ENCODE measurements around the gene C2orf92. TPM values are rescaled to one million over a fixed set of nuclear protein-coding genes. Genes with fewer than 3 reads are reported as not detected.
A peak's percentile ranks its signal among the peaks of the same experiment; 100 is the strongest.
"Not testable (repeated sequence)": the region's sequence is repeated elsewhere in the genome, so short reads cannot be mapped to it uniquely, and the experiment has no call there.

The C2orf92 gene
- total RNA-seq (2014; rRNA removed; shearing (Covaris generic); ENCODE audit: low replicate concordance) = 5.2 and 5.9 TPM in 2 replicates

GRCh38 chr2:97669448-97669847 lies at the start of gene C2orf92:
Gene C2orf92, plus strand, starts transcription at chr2:97669713. Its CDS starts 76 bp downstream, at chr2:97669789.
- Histone ChIP-seq H3K9ac (ENCODE audit: low read length) (no peak within 1 kb of the TSS), H3K27ac (ENCODE audit: low read length) (no peak within 1 kb of the TSS), H3K36me3 (ENCODE audit: insufficient read depth, low read length) (no peaks in the 10 kb centered on the region), H4K20me1 (ENCODE audit: insufficient read depth, low read depth, low read length) (no peaks in the 10 kb centered on the region), H3K27me3 (ENCODE audit: low read length) (no peaks in the 10 kb centered on the region), H3K9me2 (replicated peaks; ENCODE audit: insufficient read depth, low read length) (no peaks in the 10 kb centered on the region), H3K4me3 (ENCODE audit: low read length) (no peak within 1 kb of the TSS), H2AFZ (ENCODE audit: low read length) (no peak within 1 kb of the TSS), H3K9me3 (ENCODE audit: low read length) (no peaks in the 10 kb centered on the region), H3K4me2 (ENCODE audit: low read depth, low read length, poor library complexity, severe bottlenecking) (no peak within 1 kb of the TSS), H3K79me2 (ENCODE audit: low read length) (no peaks in the 10 kb centered on the region), H3K4me1 (ENCODE audit: low read length) (peaks cover 9% of the 10 kb centered on the region)
- DNase-seq = no peak

GRCh38 chr2:97620492-97620891 lies 49.0 kb upstream of the C2orf92 start:
- H3K4me1 ChIP-seq (ENCODE audit: low read length); DNase-seq; H3K9ac ChIP-seq (ENCODE audit: low read length); H3K27me3 ChIP-seq (ENCODE audit: low read length); H3K4me2 ChIP-seq (ENCODE audit: low read depth, low read length, poor library complexity, severe bottlenecking); H3K9me3 ChIP-seq (ENCODE audit: low read length); H3K9me2 ChIP-seq (replicated peaks; ENCODE audit: insufficient read depth, low read length); H3K4me3 ChIP-seq (ENCODE audit: low read length); H3K27ac ChIP-seq (ENCODE audit: low read length); H3K36me3 ChIP-seq (ENCODE audit: insufficient read depth, low read length); H4K20me1 ChIP-seq (ENCODE audit: insufficient read depth, low read depth, low read length); H3K79me2 ChIP-seq (ENCODE audit: low read length); H2AFZ ChIP-seq (ENCODE audit: low read length): not testable (repeated sequence)

- DNase-seq; H3K9me3 ChIP-seq (ENCODE audit: low read length); H3K4me3 ChIP-seq (ENCODE audit: low read length); H3K4me1 ChIP-seq (ENCODE audit: low read length); H3K9ac ChIP-seq (ENCODE audit: low read length); H3K36me3 ChIP-seq (ENCODE audit: insufficient read depth, low read length); H3K4me2 ChIP-seq (ENCODE audit: low read depth, low read length, poor library complexity, severe bottlenecking); H3K27ac ChIP-seq (ENCODE audit: low read length); H2AFZ ChIP-seq (ENCODE audit: low read length); H3K9me2 ChIP-seq (replicated peaks; ENCODE audit: insufficient read depth, low read length); H3K79me2 ChIP-seq (ENCODE audit: low read length); H3K27me3 ChIP-seq (ENCODE audit: low read length); H4K20me1 ChIP-seq (ENCODE audit: insufficient read depth, low read depth, low read length): not testable (repeated sequence)
These were observed 46.5 kb upstream of the C2orf92 start for GRCh38 chr2:97622976-97623375.

GRCh38 chr2:97625354-97626048 lies 44.0 kb upstream of the C2orf92 start:
- H3K27ac ChIP-seq (ENCODE audit: low read length); H3K9ac ChIP-seq (ENCODE audit: low read length); H3K9me3 ChIP-seq (ENCODE audit: low read length); H3K79me2 ChIP-seq (ENCODE audit: low read length); H3K4me2 ChIP-seq (ENCODE audit: low read depth, low read length, poor library complexity, severe bottlenecking); H3K4me1 ChIP-seq (ENCODE audit: low read length); H3K36me3 ChIP-seq (ENCODE audit: insufficient read depth, low read length); H3K27me3 ChIP-seq (ENCODE audit: low read length); DNase-seq; H3K4me3 ChIP-seq (ENCODE audit: low read length); H2AFZ ChIP-seq (ENCODE audit: low read length); H3K9me2 ChIP-seq (replicated peaks; ENCODE audit: insufficient read depth, low read length); H4K20me1 ChIP-seq (ENCODE audit: insufficient read depth, low read depth, low read length): not testable (repeated sequence)

GRCh38 chr2:97626049-97626430 lies 43.5 kb upstream of the C2orf92 start:
- not testable (repeated sequence) for H3K4me2 ChIP-seq (ENCODE audit: low read depth, low read length, poor library complexity, severe bottlenecking); H3K36me3 ChIP-seq (ENCODE audit: insufficient read depth, low read length); H3K4me1 ChIP-seq (ENCODE audit: low read length); H3K9me2 ChIP-seq (replicated peaks; ENCODE audit: insufficient read depth, low read length); H4K20me1 ChIP-seq (ENCODE audit: insufficient read depth, low read depth, low read length); H2AFZ ChIP-seq (ENCODE audit: low read length); DNase-seq; H3K9ac ChIP-seq (ENCODE audit: low read length); H3K4me3 ChIP-seq (ENCODE audit: low read length); H3K9me3 ChIP-seq (ENCODE audit: low read length); H3K27ac ChIP-seq (ENCODE audit: low read length); H3K27me3 ChIP-seq (ENCODE audit: low read length); H3K79me2 ChIP-seq (ENCODE audit: low read length)

- H2AFZ ChIP-seq (ENCODE audit: low read length) = no peak overlapping the region
- H3K9me2 ChIP-seq (replicated peaks; ENCODE audit: insufficient read depth, low read length) = no peaks in the 10 kb centered on the region
- H3K36me3 ChIP-seq (ENCODE audit: insufficient read depth, low read length) = peaks cover 21% of the 10 kb centered on the region
- H4K20me1 ChIP-seq (ENCODE audit: insufficient read depth, low read depth, low read length) = no peaks in the 10 kb centered on the region
- H3K4me2 ChIP-seq (ENCODE audit: low read depth, low read length, poor library complexity, severe bottlenecking) = peak overlapping the region; percentile 97
- H3K4me3 ChIP-seq (ENCODE audit: low read length) = no peak overlapping the region
- H3K27me3 ChIP-seq (ENCODE audit: low read length) = no peaks in the 10 kb centered on the region
- peaks cover 20% of the 10 kb centered on the region for H3K79me2 ChIP-seq (ENCODE audit: low read length)
- H3K27ac ChIP-seq (ENCODE audit: low read length) = no peak overlapping the region
- H3K9me3 ChIP-seq (ENCODE audit: low read length) = no peaks in the 10 kb centered on the region
- no peak for DNase-seq
- no peak overlapping the region for H3K9ac ChIP-seq (ENCODE audit: low read length)
- H3K4me1 ChIP-seq (ENCODE audit: low read length) = peaks cover 19% of the 10 kb centered on the region
These were observed 25.3 kb upstream of the C2orf92 start for GRCh38 chr2:97644023-97644717.

GRCh38 chr2:97645112-97645694 lies 24.3 kb upstream of the C2orf92 start:
- H3K27me3 ChIP-seq (ENCODE audit: low read length) = no peaks in the 10 kb centered on the region
- no peaks in the 10 kb centered on the region for H3K9me3 ChIP-seq (ENCODE audit: low read length)
- H3K9me2 ChIP-seq (replicated peaks; ENCODE audit: insufficient read depth, low read length) = no peaks in the 10 kb centered on the region
- peaks cover 21% of the 10 kb centered on the region for H3K36me3 ChIP-seq (ENCODE audit: insufficient read depth, low read length)
- DNase-seq = peak; percentile 54
- peak overlapping the region; percentile 100 for H3K9ac ChIP-seq (ENCODE audit: low read length)
- peak overlapping the region; percentile 97 for H3K4me2 ChIP-seq (ENCODE audit: low read depth, low read length, poor library complexity, severe bottlenecking)
- H3K4me1 ChIP-seq (ENCODE audit: low read length) = peaks cover 19% of the 10 kb centered on the region
- no peaks in the 10 kb centered on the region for H4K20me1 ChIP-seq (ENCODE audit: insufficient read depth, low read depth, low read length)
- peak overlapping the region; percentile 98 for H3K4me3 ChIP-seq (ENCODE audit: low read length)
- H3K27ac ChIP-seq (ENCODE audit: low read length) = no peak overlapping the region
- H2AFZ ChIP-seq (ENCODE audit: low read length) = peak overlapping the region; percentile 94
- peaks cover 20% of the 10 kb centered on the region for H3K79me2 ChIP-seq (ENCODE audit: low read length)

All from Karpas-422 (cell line).